Epithelial cell of prostate (primary cell): ENCODE data around the gene CENPVL1.
"Not testable (repeated sequence)": the region's sequence is repeated elsewhere in the genome, so short reads cannot be mapped to it uniquely, and the experiment has no call there.

Source experiments
- DNase-seq: peaks from one replicate; pipeline ENCODE4 v3.0.0-alpha.2; 2011; ENCODE audit warnings: low read depth, low spot score
- H3K27ac ChIP-seq: fragments of 450-650 bp; 2 replicates; pipeline ENCODE4 v1.5.1; 2017; ENCODE audit warnings: mild to moderate bottlenecking

CENPVL1 gene

GRCh38 chrX:51710277-51711164 is at the start of gene CENPVL1:
TSS of gene CENPVL1 (plus strand) at chrX:51710512. CDS start at chrX:51710512, 0 bp downstream.
- DNase-seq, H3K27ac ChIP-seq: not testable (repeated sequence)

- no peak for DNase-seq
- H3K27ac ChIP-seq = no peak overlapping the region
Observed at GRCh38 chrX:51665981-51666380, 44.3 kb upstream of the CENPVL1 start.

- H3K27ac ChIP-seq, DNase-seq: not testable (repeated sequence)
Observed at GRCh38 chrX:51679689-51680433, 30.5 kb upstream of the CENPVL1 start.

GRCh38 chrX:51681808-51682719 is 28.2 kb upstream of the CENPVL1 start:
- DNase-seq, H3K27ac ChIP-seq: not testable (repeated sequence)

- not testable (repeated sequence) for H3K27ac ChIP-seq, DNase-seq
Observed at GRCh38 chrX:51682720-51683062, 27.6 kb upstream of the CENPVL1 start, which contains the start of gene CENPVL2. TSS of gene CENPVL2 (minus strand) at chrX:51682831. CDS start at chrX:51682831, 0 bp downstream.

GRCh38 chrX:51694254-51694653 is 16.1 kb upstream of the CENPVL1 start:
- no peak overlapping the region for H3K27ac ChIP-seq
- DNase-seq = no peak

- no peak overlapping the region for H3K27ac ChIP-seq
- no peak for DNase-seq
Observed at GRCh38 chrX:51697397-51697796, 12.9 kb upstream of the CENPVL1 start.

GRCh38 chrX:51712943-51713647 is 2.8 kb downstream of the CENPVL1 start:
- DNase-seq, H3K27ac ChIP-seq: not testable (repeated sequence)

GRCh38 chrX:51728202-51728601 is 17.9 kb downstream of the CENPVL1 start:
- DNase-seq = no peak

GRCh38 chrX:51737091-51737490 is 26.8 kb downstream of the CENPVL1 start:
- DNase-seq = no peak

More at GRCh38 chrX:51728202-51728601, 17.9 kb downstream of the CENPVL1 start:
- no peak overlapping the region for H3K27ac ChIP-seq

GRCh38 chrX:51742586-51742985 is 32.3 kb downstream of the CENPVL1 start:
- no peak overlapping the region for H3K27ac ChIP-seq
- no peak for DNase-seq

More at GRCh38 chrX:51737091-51737490, 26.8 kb downstream of the CENPVL1 start:
- no peak overlapping the region for H3K27ac ChIP-seq

- no peak within 1 kb of the TSS for H3K27ac ChIP-seq
- DNase-seq = no peak
Observed at GRCh38 chrX:51743179-51743957, 33.1 kb downstream of the CENPVL1 start, which contains the start of gene GSPT2. TSS of gene GSPT2 (plus strand) at chrX:51743442. CDS start at chrX:51743627, 185 bp downstream.

- DNase-seq = no peak
- no peak overlapping the region for H3K27ac ChIP-seq
Observed at GRCh38 chrX:51747671-51748070, 37.4 kb downstream of the CENPVL1 start.

- DNase-seq = no peak
- no peak overlapping the region for H3K27ac ChIP-seq
Observed at GRCh38 chrX:51759055-51759839, 48.9 kb downstream of the CENPVL1 start.

- no peak for DNase-seq
Observed at GRCh38 chrX:51760657-51761056, 50.3 kb downstream of the CENPVL1 start.

More at GRCh38 chrX:51760657-51761056, 50.3 kb downstream of the CENPVL1 start:
- no peak overlapping the region for H3K27ac ChIP-seq
